Stimulated activated CD4-positive, alpha-beta T cell treated with anti-CD3 and anti-CD28 coated beads, Interleukin-4, amount 100 ng/mL, for 4 hours (primary cell): ENCODE data around the gene XIAP.

ENCODE experiments used
- DNase-seq, 2 experiments: peaks; one replicate each; pipeline ENCODE4 v3.0.0-alpha.2; 2020

The XIAP gene

GRCh38 chrX:123961268-123962005 is 101.6 kb downstream of the XIAP start, which contains the start of gene STAG2:
Gene STAG2 (plus strand): TSS chrX:123961706. CDS start chrX:124022628, 60,922 bp downstream.
- DNase-seq: peak; percentile 35 to 47

- DNase-seq: no peak
Observed at GRCh38 chrX:123962006-123962467, 102.2 kb downstream of the XIAP start.

GRCh38 chrX:123962794-123963373 is 103.0 kb downstream of the XIAP start:
- DNase-seq: peak; percentile 71 to 85
